Sigmoid colon (tissue), 7 donors: ENCODE data around the gene PPARD. TPM values are rescaled to one million over a fixed set of nuclear protein-coding genes. Genes with fewer than 3 reads are reported as not detected.

Experiments
- DNase-seq: peaks from one replicate; pipeline ENCODE4 v3.0.0-alpha.2; 2019
- H3K27ac ChIP-seq, 4 donors: fragments of 200-600 bp; sonication (generic); one replicate each; pipeline ENCODE4 v1.5.1; 2016 to 2019; ENCODE audit warnings: mild to moderate bottlenecking in 1 of 4
- H3K27me3 ChIP-seq, 3 donors: fragments of 200-600 bp; sonication (generic); one replicate each; pipeline ENCODE4 v1.5.1; 2019; ENCODE audit warnings: mild to moderate bottlenecking in 1 of 3
- H3K36me3 ChIP-seq, 4 donors: fragments of 200-600 bp; sonication (generic); one replicate each; pipeline ENCODE4 v1.5.1; 2016 to 2019
- H3K4me1 ChIP-seq, 4 donors: fragments of 200-600 bp; sonication (generic); one replicate each; pipeline ENCODE4 v1.5.1; 2017 to 2019
- H3K4me3 ChIP-seq, 4 donors: fragments of 200-600 bp; sonication (generic); one replicate each; pipeline ENCODE4 v1.5.1; 2017 to 2019; ENCODE audit warnings: mild to moderate bottlenecking in 2 of 4, moderate library complexity in 1 of 4
- H3K9me3 ChIP-seq, 4 donors: fragments of 200-600 bp in 3 of 4; sonication (generic) in 3 of 4; one replicate each; pipeline versions ENCODE4 v1.5.1 to v1.6.1; 2013 to 2019
- CTCF ChIP-seq, 4 experiments: fragments of 450-650 bp in 3 of 4; fragments of 200-600 bp in 1 of 4; IDR thresholded peaks; one replicate each; pipeline ENCODE4 v1.5.1; 2016 to 2019; ENCODE audit warnings: antibody characterized with exemption in 4 of 4, mild to moderate bottlenecking in 3 of 4, moderate library complexity in 2 of 4
- EP300 ChIP-seq, 4 donors: sonication (generic); formaldehyde crosslinking; IDR thresholded peaks; one replicate each; pipeline ENCODE4 v1.6.1; 2017; ENCODE audit warnings: antibody characterized with exemption in 4 of 4
- POLR2A ChIP-seq, 2 donors: fragments of 450-650 bp; IDR thresholded peaks; one replicate each; pipeline ENCODE4 v1.6.1; 2016; ENCODE audit warnings: antibody characterized with exemption in 2 of 2, mild to moderate bottlenecking in 2 of 2, moderate library complexity in 2 of 2
- POLR2AphosphoS5 ChIP-seq, 4 donors: sonication (generic); formaldehyde crosslinking; IDR thresholded peaks; one replicate each; pipeline ENCODE4 v1.6.1; 2017; ENCODE audit warnings: antibody characterized with exemption in 4 of 4
- WGBS, 2 donors: extraction: QIAGEN DNeasy Blood & Tissue Kit; methylation state at CpG; one replicate each; pipeline ENCODE4 v1.1.7; 2013; 5-methylcytosine and 5-hydroxymethylcytosine counted together
- intact Hi-C: fragments of 100-400 bp; cut with DNase I; formaldehyde crosslinking; loops from one replicate; pipeline ENCODE4 v1.15.1; 2023
- polyA plus RNA-seq, 3 donors: library from polyadenylated mRNA; stranded (reverse); fragments of 200-250 nt; gene quantifications; one replicate each; pipeline ENCODE4 v1.2.3, GENCODE V29; 2013
- total RNA-seq, 4 donors: library from RNA; depleted of rRNA; stranded (reverse); fragments of >200 nt; gene quantifications; one replicate each; pipeline ENCODE4 v1.1.0, GENCODE V29; 2016
- donor health status: healthy with polysubstance abuse.
- donor health status: Bipolar disorder and iron deficiency.
- donor health status: healthy.

Gene PPARD
- total and polyA plus RNA-seq, 7 donors = 5.8 to 75.4 (median 16.8) TPM

DNA sequence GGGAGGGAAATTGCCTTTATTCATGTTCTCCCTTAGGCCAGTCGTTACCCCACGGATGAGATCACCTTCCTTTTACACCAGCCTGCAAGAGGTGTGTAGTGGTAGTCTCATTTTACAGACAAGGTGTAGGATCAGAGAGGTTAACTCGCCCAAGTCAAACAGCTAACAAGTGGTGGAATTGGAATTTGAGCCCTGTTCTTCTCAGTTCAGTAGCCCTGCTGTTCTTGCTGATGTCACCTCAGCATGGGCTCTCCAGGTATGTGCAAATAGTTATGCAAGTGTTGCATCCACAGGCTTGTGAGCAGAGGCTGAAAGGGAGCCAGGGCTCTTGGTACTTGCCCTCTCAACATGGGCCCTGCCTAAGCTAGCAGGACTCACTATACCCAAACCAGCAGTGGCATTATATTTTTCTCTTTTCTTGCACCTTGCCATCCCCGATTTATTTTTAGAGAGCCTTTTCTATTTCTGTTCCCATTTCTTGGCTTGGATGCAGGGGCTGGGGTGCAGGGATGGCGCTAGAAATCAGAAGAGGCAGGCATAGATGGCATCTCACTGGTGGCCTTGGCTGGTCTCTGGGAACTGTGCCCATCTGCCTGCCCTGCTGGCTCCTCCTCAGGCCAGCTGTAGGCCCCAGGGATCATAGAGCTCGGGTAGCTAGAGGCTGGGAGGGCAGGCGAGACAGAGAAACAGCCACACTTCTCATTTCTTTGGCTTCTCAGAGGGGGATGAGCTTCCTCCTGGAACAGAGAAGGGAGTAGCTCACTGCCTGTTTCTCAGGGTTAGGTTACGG is 18.2 kb downstream of the PPARD start:
- DNase-seq = peak; percentile 72
- peaks cover 0 to 9% (median 0%) of the 10 kb centered on the region in 4 donors for H3K36me3 ChIP-seq
- intact Hi-C loops = no loop called here
- H3K27ac ChIP-seq = peak overlapping the region; percentile 31 to 75 (median 61)
- H3K4me1 ChIP-seq = peaks cover 0 to 70% (median 57%) of the 10 kb centered on the region in 4 donors
- H3K4me3 ChIP-seq = no peak overlapping the region
- TF ChIP-seq POLR2A (IDR thresholded peaks at IDR 0.05) = no peak
- no peak for TF ChIP-seq POLR2AphosphoS5 (IDR thresholded peaks at IDR 0.05)
- no peak for TF ChIP-seq EP300 (IDR thresholded peaks at IDR 0.05)
- no peak for TF ChIP-seq CTCF (IDR thresholded peaks at IDR 0.05)
- WGBS, 2 donors = 85 to 87% methylated on average over 8 of the region's 8 CpGs
- no peaks in the 10 kb centered on the region for H3K9me3 ChIP-seq
- no peaks in the 10 kb centered on the region for H3K27me3 ChIP-seq

- no peaks in the 10 kb centered on the region for H3K27me3 ChIP-seq
- H3K9me3 ChIP-seq = no peaks in the 10 kb centered on the region
- no peak overlapping the region for H3K27ac ChIP-seq
- peaks cover 0 to 54% (median 43%) of the 10 kb centered on the region in 4 donors for H3K4me1 ChIP-seq
- 91 to 93% methylated on average over 2 of the region's 2 CpGs for WGBS, 2 donors
- no peak overlapping the region for H3K4me3 ChIP-seq
- no peaks in the 10 kb centered on the region for H3K36me3 ChIP-seq
- intact Hi-C loops = no loop called here
- TF ChIP-seq POLR2A (IDR thresholded peaks at IDR 0.05) = no peak
- no peak for TF ChIP-seq CTCF (IDR thresholded peaks at IDR 0.05)
- no peak for TF ChIP-seq POLR2AphosphoS5 (IDR thresholded peaks at IDR 0.05)
- TF ChIP-seq EP300 (IDR thresholded peaks at IDR 0.05) = no peak
- DNase-seq = no peak
Measured at GRCh38 chr6:35362200-35362599, 19.8 kb downstream of the PPARD start.

DNA sequence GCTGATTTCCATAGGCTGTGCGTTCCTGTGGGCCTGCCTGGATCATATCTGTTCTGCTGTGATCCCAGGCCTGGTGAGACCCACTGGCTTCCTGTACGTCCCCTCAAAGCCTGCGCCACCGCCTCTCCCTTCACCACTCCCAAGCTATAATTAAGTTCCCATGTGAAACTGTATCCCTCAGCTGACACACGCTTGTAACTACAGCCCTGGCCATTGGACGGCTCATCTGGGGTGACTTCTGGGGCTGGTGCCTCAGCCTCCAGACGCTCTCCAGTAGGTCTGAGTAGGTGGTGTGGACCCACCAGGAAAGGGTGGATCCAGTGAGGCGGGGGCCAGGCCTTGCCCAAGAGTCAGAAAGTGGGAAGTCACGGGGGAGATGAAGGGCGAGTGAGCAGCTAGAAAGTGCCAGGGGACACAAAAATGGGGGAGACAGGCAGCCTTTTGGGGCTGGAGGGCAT is 21.0 kb downstream of the PPARD start:
- H3K27ac ChIP-seq = no peak overlapping the region
- intact Hi-C loops = no loop called here
- H3K36me3 ChIP-seq = no peaks in the 10 kb centered on the region
- TF ChIP-seq POLR2A (IDR thresholded peaks at IDR 0.05) (no peak), EP300 (IDR thresholded peaks at IDR 0.05) (no peak), POLR2AphosphoS5 (IDR thresholded peaks at IDR 0.05) (no peak), CTCF (IDR thresholded peaks at IDR 0.05) (no peak)
- peaks cover 0 to 52% (median 42%) of the 10 kb centered on the region in 4 donors for H3K4me1 ChIP-seq
- 88 to 92% methylated on average over 10 of the region's 10 CpGs for WGBS, 2 donors
- H3K27me3 ChIP-seq = no peaks in the 10 kb centered on the region
- DNase-seq = no peak
- no peaks in the 10 kb centered on the region for H3K9me3 ChIP-seq
- no peak overlapping the region for H3K4me3 ChIP-seq

DNA sequence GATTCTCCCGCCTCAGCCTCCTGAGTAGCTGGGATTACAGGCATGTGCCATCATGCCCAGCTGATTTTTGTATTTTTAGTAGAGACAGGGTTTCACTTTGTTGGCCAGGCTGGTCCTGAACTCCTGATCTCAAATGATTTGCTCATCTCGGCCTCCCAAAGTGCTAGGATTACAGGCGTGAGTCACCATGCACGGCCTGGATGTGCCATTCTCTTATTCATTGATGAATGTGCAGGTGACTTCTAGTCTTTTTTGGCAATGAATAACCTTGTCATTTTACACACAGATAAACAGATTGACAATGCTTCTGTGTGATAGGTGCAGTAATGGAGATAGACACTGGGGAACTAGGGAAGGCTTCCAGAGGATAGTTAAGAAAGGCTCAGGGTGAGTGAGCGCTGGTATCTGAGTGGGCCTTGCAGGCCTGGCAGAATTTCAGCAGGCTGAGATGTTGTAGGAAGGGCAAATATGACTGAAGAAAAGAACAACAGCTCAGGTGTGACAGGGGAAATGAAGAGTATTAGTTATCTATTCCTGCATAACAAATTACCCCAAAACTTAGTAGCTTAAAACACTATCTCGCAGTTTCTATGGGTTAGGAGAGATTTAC is 23.3 kb downstream of the PPARD start:
- intact Hi-C loops = no loop called here

More for the DNA sequence above, 23.3 kb downstream of the PPARD start:
- no peak overlapping the region for H3K4me3 ChIP-seq
- no peaks in the 10 kb centered on the region for H3K9me3 ChIP-seq
- H3K27me3 ChIP-seq = no peaks in the 10 kb centered on the region
- H3K27ac ChIP-seq = no peak overlapping the region
- H3K36me3 ChIP-seq = no peaks in the 10 kb centered on the region
- H3K4me1 ChIP-seq = peaks cover 0 to 50% (median 40%) of the 10 kb centered on the region in 4 donors
- no peak for DNase-seq
- TF ChIP-seq POLR2AphosphoS5 (IDR thresholded peaks at IDR 0.05) (no peak), CTCF (IDR thresholded peaks at IDR 0.05) (no peak), POLR2A (IDR thresholded peaks at IDR 0.05) (no peak), EP300 (IDR thresholded peaks at IDR 0.05) (no peak)
- WGBS, 2 donors = 91 to 95% methylated on average over 6 of the region's 6 CpGs
